IMR-90 (cell line): Measurements from ENCODE around the gene MEX3A. TPM values are rescaled to one million over a fixed set of nuclear protein-coding genes. Genes with fewer than 3 reads are reported as not detected.

ENCODE experiments used
- ATAC-seq: fragments of 200-7000 bp; cut with Tn5 transposase; 2 replicates; pipeline ENCODE4 v1.9.1; 2020; ENCODE audit warnings: low read depth, mild to moderate bottlenecking, moderate library complexity
- BruUV-seq: library from RNA; stranded (reverse); fragments of 400-500 nt; replicated peaks from 2 replicates; lab custom pipeline; 2021; lab: Mats Ljungman, UMichigan
- CTCF ChIA-PET: fragments of 300-600 bp; formaldehyde crosslinking; extraction: SDS; loops from one replicate; lab custom pipeline; 2021; ENCODE audit warnings: antibody characterized with exemption; lab: Yijun Ruan, JAX
- POLR2A ChIA-PET: fragments of 300-600 bp; sonication (Branson Sonifier 250); formaldehyde crosslinking; loops from one replicate; lab custom pipeline; 2022; ENCODE audit warnings: antibody characterized with exemption; ENCODE audit not compliant: unreplicated experiment; lab: Charles Lee
- DNase-seq: peaks from one replicate; pipeline ENCODE4 v3.0.0; 2013
- H2AFZ ChIP-seq: replicated peaks from 2 replicates; pipeline ENCODE3; 2013; ENCODE audit warnings: low read length, mild to moderate bottlenecking; ENCODE audit not compliant: poor library complexity
- H2AK5ac ChIP-seq: 2 replicates; pipeline ENCODE4 v1.6.1; 2013; ENCODE audit warnings: low read depth, low read length, inconsistent platforms
- H2AK9ac ChIP-seq: replicated peaks from 2 replicates; pipeline ENCODE3; 2013; ENCODE audit warnings: mild to moderate bottlenecking, low read depth, low read length, moderate library complexity; ENCODE audit not compliant: poor library complexity
- H2BK120ac ChIP-seq: 2 replicates; pipeline ENCODE4 v1.6.1; 2013; ENCODE audit warnings: low read depth, low read length, inconsistent platforms
- H2BK15ac ChIP-seq: 3 replicates; pipeline ENCODE4 v1.6.1; 2013; ENCODE audit warnings: low read depth, low read length, inconsistent platforms
- H2BK20ac ChIP-seq: 2 replicates; pipeline ENCODE4 v1.6.1; 2013; ENCODE audit warnings: low read depth, mild to moderate bottlenecking, inconsistent platforms, low read length, moderate library complexity
- H2BK5ac ChIP-seq: 2 replicates; pipeline ENCODE4 v1.6.1; 2013; ENCODE audit warnings: mild to moderate bottlenecking, low read depth, low read length, inconsistent platforms; ENCODE audit not compliant: poor library complexity, severe bottlenecking
- H3K14ac ChIP-seq: replicated peaks from 2 replicates; pipeline ENCODE4 v1.6.1; 2013; ENCODE audit warnings: low read depth, low read length, inconsistent platforms
- H3K18ac ChIP-seq: 2 replicates; pipeline ENCODE4 v1.6.1; 2013; ENCODE audit warnings: low read depth, low read length, control low read depth
- H3K23ac ChIP-seq: 2 replicates; pipeline ENCODE4 v1.6.1; 2013; ENCODE audit warnings: low read depth, low read length, inconsistent platforms
- H3K27ac ChIP-seq: 2 replicates; pipeline ENCODE4 v1.5.1; 2013; ENCODE audit warnings: mild to moderate bottlenecking, control low read depth, low read length; ENCODE audit not compliant: insufficient read depth
- H3K27me3 ChIP-seq: 2 replicates; pipeline ENCODE4 v1.6.1; 2013; ENCODE audit warnings: low read length; ENCODE audit not compliant: control insufficient read depth, insufficient read depth
- H3K36me3 ChIP-seq: 2 replicates; pipeline ENCODE4 v1.6.1; 2013; ENCODE audit warnings: low read length, mixed read lengths; ENCODE audit not compliant: control insufficient read depth, insufficient read depth
- H3K4ac ChIP-seq: 2 replicates; pipeline ENCODE4 v1.6.1; 2013; ENCODE audit warnings: low read depth, low read length, inconsistent platforms
- H3K4me1 ChIP-seq: 2 replicates; pipeline ENCODE4 v1.6.1; 2013; ENCODE audit warnings: low read length, mixed read lengths; ENCODE audit not compliant: control insufficient read depth, insufficient read depth
- H3K4me2 ChIP-seq: 2 replicates; pipeline ENCODE4 v1.6.1; 2013; ENCODE audit warnings: low read depth, mild to moderate bottlenecking, control low read depth, low read length, moderate library complexity
- H3K4me3 ChIP-seq: 2 replicates; pipeline ENCODE4 v1.5.1; 2013; ENCODE audit warnings: low read depth, mild to moderate bottlenecking, control low read depth, low read length, moderate library complexity; ENCODE audit not compliant: insufficient read depth
- H3K56ac ChIP-seq: 2 replicates; pipeline ENCODE4 v1.6.1; 2013; ENCODE audit warnings: low read length, inconsistent platforms; ENCODE audit not compliant: insufficient read depth; ENCODE audit errors: extremely low read depth
- H3K79me1 ChIP-seq, 2 experiments: 2 replicates each; pipeline ENCODE4 v1.6.1; 2013; ENCODE audit warnings: low read length in 2 of 2, inconsistent platforms in 1 of 2, low read depth in 1 of 2
- H3K9ac ChIP-seq: 2 replicates; pipeline ENCODE4 v1.6.1; 2013; ENCODE audit warnings: low read depth, low read length, control low read depth
- H3K9me1 ChIP-seq: 2 replicates; pipeline ENCODE4 v1.6.1; 2013; ENCODE audit warnings: low read length, inconsistent platforms; ENCODE audit not compliant: insufficient read depth
- H3K9me3 ChIP-seq: 2 replicates; pipeline ENCODE4 v1.6.1; 2013; ENCODE audit warnings: low read length; ENCODE audit not compliant: control insufficient read depth, insufficient read depth
- H4K20me1 ChIP-seq: 2 replicates; pipeline ENCODE4 v1.6.1; 2013; ENCODE audit warnings: low read length, inconsistent platforms; ENCODE audit not compliant: insufficient read depth
- H4K5ac ChIP-seq: 2 replicates; pipeline ENCODE4 v1.6.1; 2013; ENCODE audit warnings: mild to moderate bottlenecking, low read depth, low read length, control low read depth
- H4K8ac ChIP-seq, 2 experiments: 2 replicates each; pipeline ENCODE4 v1.6.1; 2013; ENCODE audit warnings: low read depth in 2 of 2, low read length in 2 of 2, control low read depth in 1 of 2, inconsistent platforms in 1 of 2
- H4K91ac ChIP-seq: 2 replicates; pipeline ENCODE4 v1.6.1; 2013; ENCODE audit warnings: low read depth, low read length, inconsistent platforms; ENCODE audit not compliant: insufficient read depth
- BHLHE40 ChIP-seq: fragments of 150-350 bp; IDR thresholded peaks from 2 replicates; pipeline ENCODE4 v1.6.1; 2016; ENCODE audit warnings: mild to moderate bottlenecking, low read depth, low read length
- CHD1 ChIP-seq: IDR thresholded peaks from 2 replicates; pipeline ENCODE4 v1.6.1; 2012; ENCODE audit warnings: low read depth, low read length, improper control_type of control experiment
- CTCF ChIP-seq: conservative IDR thresholded peaks from 2 replicates; pipeline ENCODE4 v1.5.1; 2012; ENCODE audit warnings: mild to moderate bottlenecking, low read depth, low read length, improper control_type of control experiment
- FOS ChIP-seq: fragments of 150-350 bp; IDR thresholded peaks from 2 replicates; pipeline ENCODE4 v1.6.1; 2016; ENCODE audit warnings: low read depth, low read length
- MAFK ChIP-seq: IDR thresholded peaks from 2 replicates; pipeline ENCODE4 v1.6.1; 2012; ENCODE audit warnings: low read depth, low read length, improper control_type of control experiment
- MAZ ChIP-seq: IDR thresholded peaks from 2 replicates; pipeline ENCODE4 v1.6.1; 2012; ENCODE audit warnings: low read depth, mild to moderate bottlenecking, low read length, improper control_type of control experiment, moderate library complexity, borderline replicate concordance
- MXI1 ChIP-seq: IDR thresholded peaks from 2 replicates; pipeline ENCODE4 v1.6.1; 2012; ENCODE audit warnings: low read depth, mild to moderate bottlenecking, low read length, moderate library complexity, borderline replicate concordance
- NFE2L2 ChIP-seq: fragments of 150-350 bp; IDR thresholded peaks from 2 replicates; pipeline ENCODE4 v1.6.1; 2016; ENCODE audit warnings: low read depth, mild to moderate bottlenecking, low read length
- POLR2A ChIP-seq: IDR thresholded peaks from 2 replicates; pipeline ENCODE4 v1.6.1; 2012; ENCODE audit warnings: mild to moderate bottlenecking, low read depth, low read length
- RCOR1 ChIP-seq: IDR thresholded peaks from 2 replicates; pipeline ENCODE4 v1.6.1; 2012; ENCODE audit warnings: mild to moderate bottlenecking, low read length, improper control_type of control experiment; ENCODE audit not compliant: insufficient replicate concordance
- RFX5 ChIP-seq: IDR thresholded peaks from 2 replicates; pipeline ENCODE4 v1.8.0; 2012; ENCODE audit warnings: low read depth, mild to moderate bottlenecking, low read length, moderate library complexity
- SMC3 ChIP-seq: fragments of 150-350 bp; IDR thresholded peaks from 2 replicates; pipeline ENCODE4 v1.6.1; 2016; ENCODE audit warnings: low read depth, mild to moderate bottlenecking, antibody characterized with exemption, low read length, moderate library complexity
- WGBS, 2 experiments: methylation state at CpG; one replicate each; pipeline versions ENCODE4 v1.1.5 to v1.1.7; 2013; ENCODE audit warnings: missing lambda C conversion rate in 2 of 2; ENCODE audit not compliant: insufficient read length in 1 of 2; ENCODE audit errors: extremely low coverage in 2 of 2; 5-methylcytosine and 5-hydroxymethylcytosine counted together
- dilution Hi-C: fragments of 300-500 bp; cut with HindIII; formaldehyde crosslinking; loops from one replicate; pipeline ENCODE4 v1.14.3; 2018; ENCODE audit warnings: low sequenced_read_pairs; ENCODE audit not compliant: unreplicated experiment
- in situ Hi-C: fragments of 300-500 bp; cut with MboI; formaldehyde crosslinking; loops from 3 replicates; pipeline ENCODE4 v1.14.3; 2019; ENCODE audit warnings: low sequenced_read_pairs, inconsistent platforms, mixed read lengths
- intact Hi-C: fragments of 100-400 bp; cut with micrococcal nuclease; formaldehyde crosslinking; loops from 2 replicates; pipeline ENCODE4 v1.10.0; 2022
- polyA plus RNA-seq, 3 experiments: library from polyadenylated mRNA; depleted of rRNA; stranded (reverse); fragments of >200 nt; gene quantifications; 2 replicates each; pipeline ENCODE4 v1.2.3, GENCODE V29; 2012; ENCODE audit warnings: low replicate concordance in 1 of 3
- total RNA-seq: library from RNA; depleted of rRNA; stranded (reverse); fragments of >200 nt; gene quantifications from 2 replicates; pipeline ENCODE4 v1.2.3, GENCODE V29; 2012
- TF ChIP-seq, protein P1 (sequence below): fragments of 150-350 bp; IDR thresholded peaks from 2 replicates; pipeline ENCODE4 v1.6.1; 2017; ENCODE audit warnings: mild to moderate bottlenecking, antibody characterized with exemption, low read length, low read depth
- TF ChIP-seq, protein P2 (sequence below): fragments of 150-350 bp; IDR thresholded peaks from 2 replicates; pipeline ENCODE4 v1.6.1; 2016; ENCODE audit warnings: low read depth, mild to moderate bottlenecking, low read length, moderate library complexity, borderline replicate concordance

The MEX3A gene
- total and polyA plus RNA-seq, 2 of the 4 experiments (the other 2 are of a cell fraction): 2.3 to 9.0 TPM

DNA sequence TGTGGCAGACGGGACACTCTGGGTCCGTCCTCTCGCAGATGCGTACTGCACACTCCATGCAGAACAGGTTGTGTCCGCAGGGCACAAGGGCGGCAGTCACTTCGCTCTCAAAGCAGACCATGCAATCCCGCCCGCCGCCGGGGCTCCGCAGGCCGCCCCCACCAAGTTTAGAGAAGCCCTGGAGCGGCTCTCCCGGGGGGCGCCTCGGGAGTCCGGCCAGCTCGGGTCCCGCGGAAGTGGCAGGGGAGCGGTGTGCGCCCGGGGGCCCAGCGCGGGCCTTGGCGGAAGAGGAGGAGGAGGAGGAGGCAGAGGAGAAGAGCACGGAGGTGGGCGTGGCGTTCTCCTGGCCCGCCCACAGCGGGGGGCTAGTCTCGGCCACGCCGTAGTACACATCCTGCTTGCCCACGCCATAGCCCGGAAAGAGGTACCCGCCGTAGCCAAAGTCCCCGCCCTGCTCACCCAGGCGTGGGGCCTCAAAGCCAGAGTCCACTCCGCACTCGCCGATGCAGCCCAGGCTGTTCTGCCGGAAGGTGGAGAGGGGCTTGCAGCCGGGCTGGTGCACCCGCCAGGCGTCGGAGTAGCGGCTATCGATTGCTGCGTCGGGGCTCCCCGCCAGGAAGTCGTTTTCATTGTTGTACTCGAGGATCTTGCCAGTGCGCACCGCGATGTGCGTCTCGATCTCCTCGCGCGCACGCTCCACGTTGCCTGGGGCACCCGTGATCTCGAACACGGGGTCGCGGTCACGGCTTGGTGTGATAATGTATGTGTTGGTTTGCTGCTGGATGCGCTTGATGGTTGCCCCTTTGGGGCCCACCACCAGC lies 5.4 kb downstream of the MEX3A start:
- WGBS, 2 experiments: 29% methylated on average over 43 of the region's 73 CpGs; no CpG with 5 or more reads in 1 of the 2 experiments
- H3K27me3 ChIP-seq: no peaks in the 10 kb centered on the region
- H3K14ac ChIP-seq: 0 out of 2 replicates have a peak overlapping the region, but pooled peaks have one; percentile 58
- ChIA-PET CTCF (no interaction called here), POLR2A (no interaction called here)
- no peak overlapping the region for H4K5ac ChIP-seq
- peak overlapping the region; percentile 45; the same call in 1 of the 2 replicates for H3K4ac ChIP-seq
- no peak overlapping the region for H3K23ac ChIP-seq
- H3K36me3 ChIP-seq: peaks cover 37% of the 10 kb centered on the region
- in situ Hi-C loops: no loop called here
- no peak overlapping the region for H2BK15ac ChIP-seq
- no peak overlapping the region; the same call in 1 of the 2 replicates for H3K27ac ChIP-seq
- H4K8ac ChIP-seq: peak overlapping the region; percentile 31 to 61; a peak in 2 of 4 replicates
- no peak overlapping the region; the same call in 1 of the 2 replicates for H4K91ac ChIP-seq
- no peak overlapping the region for H3K18ac ChIP-seq
- no peak overlapping the region for H3K56ac ChIP-seq
- peak overlapping the region; percentile 37; the same call in 1 of the 2 replicates for H3K4me2 ChIP-seq
- H3K4me3 ChIP-seq: no peak overlapping the region
- peaks cover 17% of the 10 kb centered on the region for H3K9me1 ChIP-seq
- DNase-seq (no peak), ATAC-seq (no peak)
- peaks cover 45% of the 10 kb centered on the region for H4K20me1 ChIP-seq
- peaks cover 37 to 79% of the 10 kb centered on the region in 2 experiments for H3K79me1 ChIP-seq
- intact Hi-C loops: no loop called here
- H3K4me1 ChIP-seq: peaks cover 26% of the 10 kb centered on the region
- BruUV-seq: no TSS peak
- no peak overlapping the region for H2BK5ac ChIP-seq
- peak overlapping the region; percentile 5; the same call in 1 of the 2 replicates for H2BK120ac ChIP-seq
- peak overlapping the region; percentile 81 for H2AFZ ChIP-seq
- H2AK9ac ChIP-seq: peak overlapping the region; percentile 37
- no peak overlapping the region for H2BK20ac ChIP-seq
- peak overlapping the region; percentile 11; the same call in 1 of the 2 replicates for H2AK5ac ChIP-seq
- no peaks in the 10 kb centered on the region for H3K9me3 ChIP-seq
- no peak overlapping the region for H3K9ac ChIP-seq
- dilution Hi-C loops: no loop called here
- TF ChIP-seq MAZ: no peak
- no peak for TF ChIP-seq FOS
- no peak for TF ChIP-seq POLR2A
- TF ChIP-seq RCOR1: no peak
- TF ChIP-seq, protein P1, sequence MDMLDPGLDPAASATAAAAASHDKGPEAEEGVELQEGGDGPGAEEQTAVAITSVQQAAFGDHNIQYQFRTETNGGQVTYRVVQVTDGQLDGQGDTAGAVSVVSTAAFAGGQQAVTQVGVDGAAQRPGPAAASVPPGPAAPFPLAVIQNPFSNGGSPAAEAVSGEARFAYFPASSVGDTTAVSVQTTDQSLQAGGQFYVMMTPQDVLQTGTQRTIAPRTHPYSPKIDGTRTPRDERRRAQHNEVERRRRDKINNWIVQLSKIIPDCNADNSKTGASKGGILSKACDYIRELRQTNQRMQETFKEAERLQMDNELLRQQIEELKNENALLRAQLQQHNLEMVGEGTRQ: no peak
- no peak for TF ChIP-seq MXI1
- TF ChIP-seq NFE2L2: no peak
- TF ChIP-seq, protein P2, sequence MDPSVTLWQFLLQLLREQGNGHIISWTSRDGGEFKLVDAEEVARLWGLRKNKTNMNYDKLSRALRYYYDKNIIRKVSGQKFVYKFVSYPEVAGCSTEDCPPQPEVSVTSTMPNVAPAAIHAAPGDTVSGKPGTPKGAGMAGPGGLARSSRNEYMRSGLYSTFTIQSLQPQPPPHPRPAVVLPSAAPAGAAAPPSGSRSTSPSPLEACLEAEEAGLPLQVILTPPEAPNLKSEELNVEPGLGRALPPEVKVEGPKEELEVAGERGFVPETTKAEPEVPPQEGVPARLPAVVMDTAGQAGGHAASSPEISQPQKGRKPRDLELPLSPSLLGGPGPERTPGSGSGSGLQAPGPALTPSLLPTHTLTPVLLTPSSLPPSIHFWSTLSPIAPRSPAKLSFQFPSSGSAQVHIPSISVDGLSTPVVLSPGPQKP: no peak
- TF ChIP-seq CHD1: no peak
- TF ChIP-seq RFX5: no peak
- no peak for TF ChIP-seq BHLHE40
- no peak for TF ChIP-seq CTCF
- no peak for TF ChIP-seq SMC3
- no peak for TF ChIP-seq MAFK
